OCI-LY1 (cell line): ENCODE results near the gene IMP3.
A peak's percentile ranks its signal among the peaks of the same experiment; 100 is the strongest.
"Not testable (repeated sequence)": the region's sequence is repeated elsewhere in the genome, so short reads cannot be mapped to it uniquely, and the experiment has no call there.

Experiments
- H2AFZ ChIP-seq: fragments of 200-600 bp; sonication (generic), shearing (Covaris generic); 2 replicates; pipeline ENCODE4 v1.6.0; 2014; ENCODE audit warnings: antibody characterized with exemption, mild to moderate bottlenecking, low read length
- H3F3A ChIP-seq: fragments of 200-600 bp; sonication (generic), shearing (Covaris generic); 2 replicates; pipeline ENCODE4 v1.6.0; 2014; ENCODE audit warnings: mild to moderate bottlenecking, antibody characterized with exemption, low read length, moderate library complexity; ENCODE audit not compliant: insufficient read depth
- H3K27ac ChIP-seq: fragments of 200-600 bp; sonication (generic); 2 replicates; pipeline ENCODE4 v1.5.1; 2014; ENCODE audit warnings: low read length, mixed run types, mild to moderate bottlenecking, low read depth; ENCODE audit not compliant: poor library complexity, severe bottlenecking
- H3K27me3 ChIP-seq: fragments of 200-600 bp; sonication (generic); 2 replicates; pipeline ENCODE4 v1.6.0; 2014; ENCODE audit warnings: antibody characterized with exemption, mild to moderate bottlenecking, low read length, moderate library complexity; ENCODE audit not compliant: insufficient read depth
- H3K36me3 ChIP-seq: fragments of 200-600 bp; sonication (generic); 2 replicates; pipeline ENCODE4 v1.6.1; 2014; ENCODE audit warnings: mild to moderate bottlenecking, antibody characterized with exemption, low read length, moderate library complexity, mixed read lengths; ENCODE audit not compliant: insufficient read depth
- H3K4me1 ChIP-seq: fragments of 200-600 bp; sonication (generic); 2 replicates; pipeline ENCODE4 v1.5.1; 2014; ENCODE audit warnings: mild to moderate bottlenecking, low read length, moderate library complexity; ENCODE audit not compliant: insufficient read depth, severe bottlenecking
- H3K4me2 ChIP-seq: fragments of 200-600 bp; sonication (generic), shearing (Covaris generic); 2 replicates; pipeline ENCODE4 v1.6.1; 2014; ENCODE audit warnings: low read length
- H3K4me3 ChIP-seq: fragments of 200-600 bp; sonication (generic); 2 replicates; pipeline ENCODE4 v1.5.1; 2014; ENCODE audit warnings: low read length, low read depth, mild to moderate bottlenecking, mixed read lengths; ENCODE audit not compliant: poor library complexity, severe bottlenecking
- H3K79me2 ChIP-seq: fragments of 200-600 bp; shearing (Covaris generic); 2 replicates; pipeline ENCODE4 v1.6.1; 2016; ENCODE audit warnings: mixed run types, low read length, mixed read lengths; ENCODE audit not compliant: insufficient read depth
- H3K9ac ChIP-seq: fragments of 200-600 bp; sonication (generic), shearing (Covaris generic); 2 replicates; pipeline ENCODE4 v1.6.1; 2014; ENCODE audit warnings: mild to moderate bottlenecking, low read length, mixed read lengths
- H3K9me2 ChIP-seq: fragments of 200-600 bp; sonication (generic), shearing (Covaris generic); 2 replicates; pipeline ENCODE4 v1.6.1; 2014; ENCODE audit warnings: low read depth, mild to moderate bottlenecking, low read length, mixed read lengths
- H3K9me3 ChIP-seq: fragments of 200-600 bp; shearing (Covaris generic); 2 replicates; pipeline ENCODE4 v1.6.1; 2014; ENCODE audit warnings: low read length, mixed read lengths
- H4K20me1 ChIP-seq: fragments of 200-600 bp; sonication (generic), shearing (Covaris generic); 2 replicates; pipeline ENCODE4 v1.6.0; 2016; ENCODE audit warnings: mild to moderate bottlenecking, low read length; ENCODE audit not compliant: insufficient read depth
- EZH2 ChIP-seq: fragments of 200-600 bp; sonication (generic), shearing (Covaris generic); IDR thresholded peaks from 2 replicates; pipeline ENCODE4 v1.8.0; 2017; ENCODE audit warnings: borderline replicate concordance, mixed run types, mild to moderate bottlenecking, antibody characterized with exemption, low read length, moderate library complexity, mixed read lengths
- TF ChIP-seq, protein P1 (sequence below): fragments of 200-600 bp; sonication (generic), shearing (Covaris generic); IDR thresholded peaks from 2 replicates; pipeline ENCODE4 v1.5.1; 2017; ENCODE audit warnings: mild to moderate bottlenecking, antibody characterized with exemption, low read length, moderate library complexity, mixed read lengths

IMP3 gene, protein sequence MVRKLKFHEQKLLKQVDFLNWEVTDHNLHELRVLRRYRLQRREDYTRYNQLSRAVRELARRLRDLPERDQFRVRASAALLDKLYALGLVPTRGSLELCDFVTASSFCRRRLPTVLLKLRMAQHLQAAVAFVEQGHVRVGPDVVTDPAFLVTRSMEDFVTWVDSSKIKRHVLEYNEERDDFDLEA

DNA sequence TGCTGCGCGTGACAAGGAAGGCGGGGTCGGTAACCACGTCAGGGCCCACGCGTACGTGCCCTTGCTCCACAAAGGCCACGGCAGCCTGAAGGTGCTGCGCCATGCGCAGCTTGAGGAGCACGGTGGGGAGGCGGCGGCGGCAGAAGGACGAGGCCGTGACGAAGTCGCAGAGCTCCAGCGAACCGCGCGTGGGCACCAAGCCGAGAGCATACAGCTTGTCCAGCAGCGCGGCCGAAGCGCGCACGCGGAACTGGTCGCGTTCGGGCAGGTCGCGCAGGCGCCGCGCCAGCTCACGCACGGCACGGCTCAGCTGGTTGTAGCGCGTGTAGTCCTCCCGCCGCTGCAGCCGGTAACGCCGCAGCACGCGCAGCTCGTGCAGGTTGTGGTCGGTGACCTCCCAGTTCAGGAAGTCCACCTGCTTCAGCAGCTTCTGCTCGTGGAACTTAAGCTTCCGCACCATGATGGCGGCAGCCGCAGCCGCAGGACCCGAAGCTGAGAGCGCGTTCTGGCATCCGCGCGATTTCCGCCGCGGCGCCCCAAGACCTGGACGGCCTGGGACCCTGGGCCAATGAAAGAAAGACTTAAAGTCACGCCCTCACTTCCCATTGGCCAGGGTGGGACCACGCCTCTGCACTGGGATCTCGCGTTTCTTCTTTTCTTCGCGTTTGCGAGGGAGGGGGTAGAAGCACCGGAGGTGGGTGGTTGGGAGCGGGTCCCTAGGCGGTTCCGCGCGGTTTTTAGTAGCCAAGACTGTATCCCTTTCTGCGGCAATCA, at the start of gene IMP3:
IMP3 (minus strand) TSS at position 516 of the 774 bp plus-strand sequence; CDS start at position 460, 56 bp downstream.
- peaks cover 14% of the 10 kb centered on the region; the same call in 1 of the 2 replicates for H3K36me3 ChIP-seq
- no peaks in the 10 kb centered on the region for H4K20me1 ChIP-seq
- no peaks in the 10 kb centered on the region for H3K9me3 ChIP-seq
- peak within 1 kb of the TSS; percentile 73 for H3K9ac ChIP-seq
- peaks cover 13% of the 10 kb centered on the region for H3K79me2 ChIP-seq
- H3K4me3 ChIP-seq: peak within 1 kb of the TSS; percentile 79
- no peak within 1 kb of the TSS for H2AFZ ChIP-seq
- H3K27ac ChIP-seq: peak within 1 kb of the TSS; percentile 75
- no peaks in the 10 kb centered on the region for H3K9me2 ChIP-seq
- no peaks in the 10 kb centered on the region for H3F3A ChIP-seq
- no peak for TF ChIP-seq EZH2
- TF ChIP-seq, protein P1, sequence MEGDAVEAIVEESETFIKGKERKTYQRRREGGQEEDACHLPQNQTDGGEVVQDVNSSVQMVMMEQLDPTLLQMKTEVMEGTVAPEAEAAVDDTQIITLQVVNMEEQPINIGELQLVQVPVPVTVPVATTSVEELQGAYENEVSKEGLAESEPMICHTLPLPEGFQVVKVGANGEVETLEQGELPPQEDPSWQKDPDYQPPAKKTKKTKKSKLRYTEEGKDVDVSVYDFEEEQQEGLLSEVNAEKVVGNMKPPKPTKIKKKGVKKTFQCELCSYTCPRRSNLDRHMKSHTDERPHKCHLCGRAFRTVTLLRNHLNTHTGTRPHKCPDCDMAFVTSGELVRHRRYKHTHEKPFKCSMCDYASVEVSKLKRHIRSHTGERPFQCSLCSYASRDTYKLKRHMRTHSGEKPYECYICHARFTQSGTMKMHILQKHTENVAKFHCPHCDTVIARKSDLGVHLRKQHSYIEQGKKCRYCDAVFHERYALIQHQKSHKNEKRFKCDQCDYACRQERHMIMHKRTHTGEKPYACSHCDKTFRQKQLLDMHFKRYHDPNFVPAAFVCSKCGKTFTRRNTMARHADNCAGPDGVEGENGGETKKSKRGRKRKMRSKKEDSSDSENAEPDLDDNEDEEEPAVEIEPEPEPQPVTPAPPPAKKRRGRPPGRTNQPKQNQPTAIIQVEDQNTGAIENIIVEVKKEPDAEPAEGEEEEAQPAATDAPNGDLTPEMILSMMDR: no peak
- peaks cover 19% of the 10 kb centered on the region for H3K4me1 ChIP-seq
- H3K4me2 ChIP-seq: peak within 1 kb of the TSS; percentile 88
- H3K27me3 ChIP-seq: no peaks in the 10 kb centered on the region

DNA sequence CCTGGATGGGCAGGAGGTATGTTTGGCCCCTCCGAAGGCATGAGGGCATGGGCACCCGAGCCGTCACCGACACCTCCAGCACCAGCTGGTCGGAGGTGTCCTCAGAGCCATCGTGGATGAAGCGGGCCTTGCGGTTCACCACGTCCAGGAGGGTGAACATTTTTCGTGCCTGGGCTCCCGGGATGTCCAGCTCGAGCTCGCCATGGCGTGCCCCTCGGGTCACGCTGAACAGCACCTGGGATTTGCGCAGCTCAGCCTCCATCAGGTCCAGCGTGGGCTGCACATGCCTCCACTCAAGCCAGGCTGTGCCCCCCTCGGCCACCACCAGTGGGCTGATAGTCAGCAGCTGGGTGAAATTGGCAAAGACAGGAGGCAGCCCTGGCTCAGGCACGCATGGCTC, 49.4 kb upstream of the IMP3 start:
- not testable (repeated sequence) for H3K4me2 ChIP-seq, H3K9ac ChIP-seq, H3K4me1 ChIP-seq, H3K9me2 ChIP-seq, H3F3A ChIP-seq, H3K79me2 ChIP-seq, H4K20me1 ChIP-seq, H3K4me3 ChIP-seq, H3K27ac ChIP-seq, H2AFZ ChIP-seq, H3K36me3 ChIP-seq, H3K9me3 ChIP-seq, H3K27me3 ChIP-seq

DNA sequence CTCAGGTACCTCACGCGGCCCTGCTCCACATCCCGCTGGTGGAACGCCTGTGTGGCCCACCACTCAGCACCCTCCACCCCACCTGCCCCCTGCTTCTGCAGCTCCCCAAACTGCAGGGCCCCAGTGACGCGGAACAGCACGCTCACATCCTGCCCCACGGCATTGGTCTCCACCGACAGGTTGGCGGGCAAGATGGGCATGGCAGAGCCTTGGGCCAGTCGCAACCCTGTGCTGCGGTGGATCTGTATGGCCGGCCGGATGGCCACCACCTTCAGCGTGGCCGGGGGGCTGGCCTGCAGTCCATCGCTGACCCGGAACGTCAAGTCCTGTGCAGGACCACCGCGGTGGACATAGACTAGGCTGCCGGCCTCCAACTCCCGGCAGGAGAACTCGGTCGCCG, 48.8 kb upstream of the IMP3 start:
- Histone ChIP-seq H3K4me1 (no peaks in the 10 kb centered on the region), H3K9me2 (no peaks in the 10 kb centered on the region)

More for the DNA sequence above, 48.8 kb upstream of the IMP3 start:
- H3K4me2 ChIP-seq: no peak overlapping the region
- TF ChIP-seq, protein P1: no peak
- no peak for TF ChIP-seq EZH2
- no peaks in the 10 kb centered on the region for H3F3A ChIP-seq
- no peaks in the 10 kb centered on the region for H3K9me3 ChIP-seq
- no peaks in the 10 kb centered on the region for H4K20me1 ChIP-seq
- no peaks in the 10 kb centered on the region for H3K79me2 ChIP-seq
- H2AFZ ChIP-seq: no peak overlapping the region
- no peak overlapping the region for H3K27ac ChIP-seq
- H3K9ac ChIP-seq: no peak overlapping the region
- H3K4me3 ChIP-seq: no peak overlapping the region
- no peaks in the 10 kb centered on the region for H3K27me3 ChIP-seq
- H3K36me3 ChIP-seq: no peaks in the 10 kb centered on the region
